Left hindlimb (tissue), 1 donor: ENCODE results near the gene CKB.
"Not testable (repeated sequence)": the region's sequence is repeated elsewhere in the genome, so short reads cannot be mapped to it uniquely, and the experiment has no call there.

Experiments
- DNase-seq: peaks from one replicate; pipeline ENCODE4 v3.0.0-alpha.2; 2018

The CKB gene

DNA sequence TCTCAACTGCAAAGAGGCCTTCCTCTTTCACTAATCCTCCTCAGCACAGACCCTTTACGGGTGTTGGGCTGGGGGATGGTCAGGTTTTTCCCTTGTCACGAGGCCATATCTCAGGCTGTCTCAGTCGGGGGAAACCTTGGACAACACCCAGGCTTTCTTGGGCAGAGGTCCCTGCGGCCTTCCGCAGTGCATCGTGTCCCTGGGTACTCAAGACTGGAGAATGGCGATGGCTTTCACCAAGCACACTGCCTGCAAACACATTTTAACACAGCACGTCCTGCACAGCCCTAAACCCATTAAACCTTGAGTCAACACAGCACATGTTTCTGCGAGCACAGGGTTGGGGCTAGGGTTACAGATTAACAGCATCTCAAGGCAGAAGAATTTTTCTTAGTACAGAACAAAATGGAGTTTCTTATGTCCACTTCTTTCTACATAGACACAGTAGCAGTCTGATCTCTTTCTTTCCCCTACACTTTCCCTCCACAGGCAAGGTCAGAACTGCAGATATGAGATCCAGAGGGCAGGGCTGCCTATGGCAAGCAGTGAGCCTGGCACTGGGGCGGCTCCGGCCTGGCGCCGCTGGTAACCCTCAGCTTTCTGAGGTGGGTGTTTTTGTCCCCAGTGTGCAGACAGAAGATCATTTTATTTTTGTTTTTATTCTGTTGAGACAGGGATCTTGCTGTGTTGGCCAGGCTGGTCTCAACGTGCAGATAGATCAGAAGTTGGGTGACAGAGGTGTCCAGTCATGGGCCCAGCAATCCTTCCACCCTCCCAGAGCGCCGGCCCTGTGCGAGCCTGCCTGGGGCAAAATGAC lies 3.0 kb upstream of the CKB start:
- not testable (repeated sequence) for DNase-seq

DNA sequence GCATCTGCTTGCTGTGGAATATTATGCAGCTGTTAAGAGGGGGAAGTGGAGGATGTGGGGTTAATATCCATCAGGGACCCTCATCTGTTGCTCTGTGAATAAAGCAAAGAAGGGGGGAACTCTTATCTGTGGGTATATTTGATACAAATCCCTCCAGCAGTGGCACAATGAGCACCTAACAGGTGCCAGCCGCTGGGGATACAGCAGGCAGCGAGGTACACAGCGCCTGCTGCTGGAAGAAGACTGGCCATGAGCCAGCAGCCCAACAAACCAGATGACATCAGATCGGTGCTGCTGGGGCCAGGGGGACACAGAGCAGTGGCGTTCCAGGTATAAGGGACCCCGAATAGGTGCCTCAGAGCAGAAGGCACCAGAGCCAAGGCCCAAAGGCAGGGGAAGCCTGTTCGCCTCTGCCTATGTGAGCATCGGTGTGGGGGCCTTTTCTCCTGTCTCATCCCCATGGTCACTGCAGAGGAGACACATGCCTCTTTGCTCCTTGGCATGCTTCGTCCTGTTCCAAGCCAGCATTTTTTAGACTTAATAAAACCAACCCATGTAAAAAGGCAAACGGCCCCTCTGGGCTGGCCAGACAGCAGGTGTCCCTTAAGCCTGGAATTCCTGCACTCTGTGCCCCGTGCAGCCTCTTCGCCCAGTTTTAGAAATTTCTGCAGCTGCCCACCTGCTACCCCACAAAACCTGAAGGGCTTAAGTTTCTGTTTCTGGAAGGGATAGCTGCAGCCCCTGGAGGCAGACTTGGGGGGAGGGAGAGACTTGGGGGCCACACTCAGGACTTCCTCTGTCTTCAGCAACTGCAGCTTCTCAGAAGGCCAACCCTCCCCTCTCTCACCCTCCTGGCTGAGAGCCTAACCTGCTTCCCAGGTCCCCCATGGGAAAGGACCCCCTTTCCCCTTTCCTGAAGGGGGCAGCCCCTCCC lies 1.6 kb upstream of the CKB start:
- DNase-seq: no peak

DNA sequence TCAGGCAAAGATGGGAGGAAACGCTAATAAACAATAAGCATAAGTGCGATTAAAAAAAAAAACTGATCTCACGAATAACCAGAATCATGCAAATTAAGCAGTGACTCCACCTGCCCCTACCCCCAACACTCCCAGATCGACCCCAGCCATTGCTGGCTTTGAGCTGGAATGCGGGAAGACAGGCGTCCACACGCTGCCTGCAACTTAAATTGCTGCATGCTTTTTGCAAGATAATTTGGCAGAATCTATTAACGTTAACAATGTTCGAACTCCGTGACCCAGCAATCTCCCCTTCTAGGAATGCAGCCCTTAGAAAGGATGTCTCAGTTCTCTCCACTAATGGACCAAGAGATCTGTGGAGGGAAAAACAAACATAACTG lies 935 bp upstream of the CKB start:
- no peak for DNase-seq

DNA sequence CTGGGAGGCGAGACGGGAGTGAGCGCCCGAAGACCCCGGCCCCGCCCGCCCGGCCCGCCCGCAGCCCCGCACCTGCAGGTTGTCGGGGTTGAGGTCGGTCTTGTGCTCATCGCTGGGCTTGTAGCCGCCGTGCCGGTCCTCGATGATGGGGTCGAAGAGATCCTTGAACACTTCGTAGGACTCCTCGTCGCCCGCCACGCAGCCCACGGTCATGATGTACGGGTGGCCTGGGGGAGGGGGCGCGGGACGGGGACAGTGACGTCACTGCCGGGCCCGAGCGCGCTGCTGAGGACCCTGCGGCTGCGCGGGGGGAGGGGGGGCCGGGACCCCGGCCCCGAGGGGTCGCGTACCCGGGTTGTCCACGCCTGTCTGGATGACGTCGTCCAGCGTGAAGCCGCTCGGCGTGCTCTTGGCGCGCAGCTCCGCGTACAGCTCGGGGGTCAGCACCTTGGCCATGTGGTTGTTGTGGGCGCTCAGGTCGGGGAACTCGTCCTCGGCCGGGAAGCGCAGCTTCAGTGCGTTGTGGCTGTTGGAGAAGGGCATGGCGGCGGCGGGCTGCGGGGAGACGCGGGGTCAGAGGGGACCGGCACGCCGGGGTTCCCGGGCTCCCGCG lies 573 bp downstream of the CKB start:
- DNase-seq: peak; percentile 42

DNA sequence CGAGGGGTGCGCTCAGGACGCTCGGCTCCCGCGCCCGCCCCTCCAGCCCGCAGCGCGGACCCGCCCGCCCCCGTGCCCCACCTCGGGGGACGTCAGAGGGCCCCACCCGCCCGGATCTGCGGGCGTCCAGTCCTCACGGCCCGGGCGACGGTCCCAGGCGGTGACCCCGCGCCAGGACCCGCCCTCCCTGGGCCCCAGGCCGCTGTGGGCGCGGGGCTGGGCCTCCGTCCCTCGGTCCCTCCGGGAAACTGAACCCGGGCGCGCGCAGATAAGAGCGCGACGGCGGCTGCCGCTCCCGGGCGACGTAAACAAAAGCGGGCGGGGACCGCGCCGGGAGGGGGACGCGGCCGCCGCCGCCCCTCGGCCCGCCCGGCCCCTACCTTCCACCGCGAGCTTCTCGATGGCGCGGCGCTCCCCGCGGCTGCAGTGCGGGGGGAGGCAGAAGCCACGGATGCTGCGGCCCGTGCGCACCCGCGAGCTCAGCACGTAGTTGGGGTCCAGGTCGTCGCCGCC lies 1.1 kb downstream of the CKB start:
- DNase-seq: no peak

DNA sequence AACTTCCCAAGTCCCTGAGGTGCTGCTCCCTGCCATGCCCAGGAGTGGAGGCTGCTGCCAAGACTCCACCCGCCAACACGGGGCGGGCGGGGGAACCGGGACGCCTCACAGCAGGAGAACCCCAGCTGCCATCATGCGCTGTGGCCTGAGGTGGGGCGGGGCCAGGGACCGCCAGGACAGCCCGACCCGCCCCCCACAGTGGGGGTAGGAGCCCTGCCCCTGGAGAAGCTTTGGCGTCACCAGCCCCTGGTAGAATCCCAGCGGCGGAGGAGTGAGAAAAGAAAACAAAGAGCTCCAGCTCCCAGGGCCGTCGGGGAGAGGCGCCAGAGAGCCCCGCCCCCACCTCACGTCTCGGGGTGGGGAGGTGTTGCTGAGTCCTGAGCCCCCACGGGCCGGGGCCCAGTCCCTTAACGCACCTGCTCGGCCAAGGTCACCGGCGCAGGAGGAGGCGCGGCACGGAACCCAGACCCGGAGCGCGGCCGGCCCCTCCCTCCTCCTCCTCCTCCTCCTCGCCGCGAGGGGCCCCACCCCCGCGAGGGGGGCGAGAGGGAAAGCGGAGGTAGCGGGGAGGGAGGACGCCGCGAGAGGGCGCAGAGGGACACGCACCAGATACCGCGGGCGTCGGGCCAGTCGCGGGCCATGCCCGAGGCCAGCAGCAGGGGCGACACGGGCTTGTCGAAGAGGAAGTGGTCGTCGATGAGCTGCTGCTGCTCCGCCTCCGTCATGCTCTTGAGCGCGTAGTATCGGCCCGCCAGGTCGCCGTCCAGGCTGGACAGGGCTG lies 1.8 kb downstream of the CKB start:
- peak; percentile 85 for DNase-seq

DNA sequence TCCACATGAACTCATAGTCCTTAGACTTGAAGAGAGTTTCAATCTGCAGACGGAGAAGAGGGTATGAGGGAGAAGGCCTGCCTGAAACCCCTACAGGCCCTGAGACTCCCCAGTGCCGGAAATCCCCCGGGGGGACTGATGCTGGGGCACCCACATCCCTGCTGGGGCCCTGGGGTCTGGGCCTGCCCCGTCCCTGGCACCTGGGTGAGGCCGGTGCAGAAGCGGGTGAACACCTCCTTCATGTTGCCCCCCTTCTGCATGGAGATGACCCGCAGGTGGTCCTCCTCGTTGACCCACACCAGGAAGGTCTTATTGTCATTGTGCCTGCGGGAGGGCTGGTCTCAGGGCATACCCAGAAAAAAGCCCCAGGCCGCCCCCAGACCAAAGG lies 2.4 kb downstream of the CKB start:
- no peak for DNase-seq

DNA sequence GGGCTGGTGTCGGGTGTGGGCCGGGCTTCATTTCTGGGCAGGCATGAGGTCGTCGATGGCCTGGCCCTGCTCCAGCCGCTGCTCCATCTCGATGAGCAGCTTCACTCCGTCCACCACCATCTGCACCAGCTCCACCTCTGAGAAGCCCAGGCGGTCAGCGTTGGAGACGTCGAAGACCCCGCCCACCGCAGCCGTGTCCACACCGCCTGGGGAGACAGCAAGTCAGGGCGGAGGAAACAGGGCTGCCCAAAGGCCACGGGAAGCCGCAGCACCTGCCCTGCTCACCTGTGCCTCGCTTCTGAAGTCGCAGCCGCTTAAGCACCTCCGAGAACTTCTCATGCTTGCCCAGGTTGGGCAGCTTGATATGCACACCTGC lies 2.8 kb downstream of the CKB start:
- DNase-seq: peak; percentile 43

DNA sequence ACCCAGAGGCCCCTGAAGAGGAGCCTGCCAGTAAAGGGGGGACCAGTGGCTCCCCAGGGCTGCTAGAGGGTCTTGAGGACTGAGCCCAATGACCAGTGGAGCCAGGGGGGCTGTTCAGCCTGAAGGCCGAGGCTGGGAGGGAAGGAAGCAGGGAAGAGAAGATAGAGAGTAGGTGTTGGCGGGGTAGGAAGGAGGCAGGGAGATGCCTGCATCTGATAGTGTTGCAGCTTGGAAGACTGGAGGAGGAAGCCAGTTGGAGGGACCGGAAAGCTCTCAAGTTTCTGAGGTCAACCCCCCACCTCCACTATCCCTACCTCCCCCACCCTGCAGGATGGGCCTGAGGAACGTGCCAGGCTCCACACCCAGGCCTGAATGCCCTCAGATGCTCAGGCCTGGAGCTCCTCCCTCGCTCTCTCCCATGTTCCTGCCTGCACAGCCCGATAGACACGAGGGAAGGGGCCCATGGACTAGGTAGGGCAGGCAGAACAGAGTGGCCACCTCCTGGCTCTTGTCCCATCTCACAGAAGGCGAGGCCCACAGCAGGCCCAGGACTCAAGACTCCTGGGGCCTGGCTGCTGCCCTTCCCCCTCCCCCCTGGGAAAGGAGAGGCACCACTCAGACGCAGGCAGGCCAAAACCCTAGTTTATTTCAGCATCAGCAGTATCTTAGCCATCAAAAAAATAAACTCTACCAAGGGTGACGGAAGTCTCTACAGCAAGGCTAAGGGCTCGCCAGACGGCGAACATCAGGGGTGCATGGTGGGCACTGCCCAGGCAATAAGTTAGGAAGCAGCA lies 3.4 kb downstream of the CKB start:
- DNase-seq: no peak

DNA sequence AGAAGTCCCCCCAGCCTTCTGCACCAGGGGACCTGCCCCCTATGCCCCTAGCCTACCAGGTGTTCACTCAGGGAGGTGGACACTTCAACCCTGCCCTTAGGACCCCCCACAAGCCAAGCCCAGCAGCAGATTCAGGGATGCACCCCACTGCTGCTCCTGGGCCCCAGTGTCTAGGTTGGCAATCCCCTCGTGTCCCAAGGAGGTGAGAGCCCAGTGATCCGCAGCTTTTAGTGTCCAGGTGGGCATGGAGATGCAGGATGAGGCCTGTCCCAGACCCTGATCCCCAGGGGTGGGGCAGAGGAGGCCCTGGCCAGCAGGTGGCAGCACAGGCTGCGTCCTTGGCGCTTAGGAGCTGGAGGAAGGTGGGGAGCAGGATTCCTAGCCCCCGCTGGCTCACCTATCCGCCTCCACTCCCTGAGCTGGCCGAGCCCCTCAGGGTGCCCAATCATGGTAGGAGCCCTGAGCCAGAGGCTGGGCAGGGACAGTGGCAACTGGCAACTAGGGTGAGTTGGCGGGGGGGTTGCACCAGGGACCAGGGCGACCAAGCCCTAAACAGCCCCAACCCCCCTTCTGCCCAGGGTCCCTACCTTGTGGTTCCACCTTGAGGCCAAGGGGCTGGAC lies 4.1 kb downstream of the CKB start:
- DNase-seq: peak; percentile 53

DNA sequence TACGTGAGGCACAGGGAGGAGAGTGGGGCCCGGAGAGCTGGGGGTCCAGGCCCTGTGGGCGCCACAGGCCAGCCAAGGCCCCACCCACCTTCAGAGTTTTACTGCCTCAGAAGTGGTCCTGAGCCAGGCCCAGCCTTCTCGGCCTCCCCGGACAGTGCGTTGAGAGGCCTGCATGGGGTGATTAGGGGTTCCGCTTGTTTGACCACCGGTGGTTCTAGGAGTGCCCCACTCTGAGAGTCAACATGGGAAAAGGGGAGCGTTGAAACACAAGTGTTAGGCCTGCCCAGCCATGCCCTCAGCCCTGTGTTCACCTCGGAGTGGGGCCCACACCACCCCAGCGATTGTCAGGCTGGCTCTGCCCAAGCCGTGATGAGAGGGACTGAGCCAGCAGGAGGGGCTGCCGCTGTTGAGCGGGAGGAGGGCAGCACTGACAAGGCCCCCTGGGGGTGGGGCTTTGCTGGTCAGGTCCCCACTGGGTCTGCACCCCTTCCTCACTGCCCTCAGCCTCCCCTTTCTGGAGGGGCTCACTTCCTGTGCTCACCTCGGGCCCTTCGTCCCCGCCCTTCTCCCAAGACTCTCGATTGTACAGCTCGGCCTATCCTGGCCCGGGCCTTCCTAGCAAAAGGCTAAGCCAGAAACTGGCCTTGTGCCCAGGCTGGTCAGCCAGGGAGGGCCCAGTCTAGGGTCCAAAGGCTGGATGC lies 4.8 kb downstream of the CKB start:
- DNase-seq: peak; percentile 49

DNA sequence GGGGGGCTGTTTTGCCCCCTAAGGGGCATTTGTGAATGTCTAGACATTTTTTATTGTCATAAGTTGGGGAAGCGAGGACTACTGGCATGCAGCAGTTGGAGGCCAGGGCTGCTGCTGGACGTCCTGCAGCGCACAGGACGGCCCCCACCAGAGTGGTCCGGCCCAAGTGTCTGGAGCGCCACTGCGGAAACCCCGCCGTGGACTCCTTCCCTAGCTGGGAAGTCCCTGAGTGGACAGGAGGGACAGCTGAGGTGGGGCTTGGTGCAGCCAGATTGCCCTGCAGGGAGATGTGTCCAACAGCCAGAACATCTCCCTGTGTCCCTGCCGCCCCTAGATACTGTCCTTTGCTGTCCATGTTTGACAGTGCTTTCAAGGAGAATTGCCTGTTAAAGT lies 5.5 kb downstream of the CKB start:
- DNase-seq: no peak

DNA sequence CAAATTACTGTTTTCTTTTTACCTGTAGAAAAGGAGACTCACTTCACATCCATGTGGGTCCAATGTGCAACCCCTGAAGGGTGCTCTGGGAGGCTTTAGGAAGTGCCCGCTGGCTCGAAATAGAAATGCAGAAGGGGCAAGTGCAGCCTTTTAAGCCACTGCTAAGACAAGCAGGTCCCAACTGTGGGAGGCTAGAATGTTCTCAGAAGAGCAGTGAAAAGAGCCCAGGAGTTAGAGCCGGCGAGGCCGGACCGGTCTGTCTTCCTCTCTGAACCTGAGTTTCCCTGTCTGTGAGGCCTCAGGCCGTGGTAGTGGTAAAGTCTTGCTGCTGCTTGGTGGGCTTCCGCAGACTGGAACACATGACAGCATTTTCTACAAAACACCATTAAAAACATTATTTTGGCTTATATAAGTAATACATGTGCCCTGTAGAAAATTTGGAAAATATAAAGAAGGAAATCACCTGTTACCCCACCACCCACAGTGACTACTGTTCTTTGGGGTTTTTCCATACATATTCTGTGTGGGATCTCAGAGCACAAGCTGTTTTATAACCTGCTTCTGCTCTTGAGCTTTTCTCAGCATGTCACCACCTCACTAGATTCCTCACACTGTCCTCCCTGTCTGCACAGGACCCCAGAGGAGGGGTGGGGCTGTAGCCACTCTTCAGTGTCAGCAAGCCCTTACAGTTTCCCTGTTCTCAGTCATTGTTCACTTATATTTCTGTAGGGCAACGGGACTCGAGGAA lies 6.0 kb downstream of the CKB start:
- DNase-seq: no peak

DNA sequence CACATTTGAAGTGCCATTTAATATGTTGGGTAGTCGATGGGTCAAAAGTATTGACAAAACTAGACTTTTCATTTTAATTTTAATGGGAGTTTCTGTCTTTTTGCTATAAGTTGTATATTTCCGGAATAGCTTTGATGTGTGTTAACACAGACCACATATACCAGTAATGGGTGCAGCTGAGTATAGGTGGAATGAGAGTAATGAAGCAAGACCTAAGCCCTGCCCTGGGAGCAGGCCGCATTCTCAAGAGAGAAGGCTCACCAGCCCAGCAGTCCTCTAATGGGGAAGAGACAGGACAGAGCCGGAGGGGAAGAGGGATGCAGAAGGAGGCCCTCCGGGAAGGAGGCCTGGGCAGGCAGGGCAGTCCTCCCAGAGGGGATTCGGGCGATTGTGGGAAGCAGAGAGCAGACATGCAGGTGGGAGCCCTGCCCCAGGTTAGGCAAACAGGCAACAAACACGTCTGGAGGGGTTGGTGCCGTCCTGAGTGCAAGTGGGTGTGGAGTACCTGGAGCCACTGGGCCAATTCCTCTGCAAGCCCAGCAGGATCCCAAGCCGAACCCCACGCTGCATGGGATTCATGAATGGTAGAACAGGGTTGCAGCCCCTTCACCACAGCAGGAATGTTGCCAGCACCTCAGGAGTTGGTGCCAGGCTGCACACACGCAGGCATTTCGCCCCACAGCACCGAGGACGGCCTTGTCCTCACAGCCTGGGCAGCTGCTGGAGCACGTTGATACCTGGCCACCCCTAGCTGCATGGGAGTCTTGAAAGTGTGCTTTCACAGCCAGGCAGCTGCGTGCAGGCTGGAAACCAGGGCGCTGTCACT lies 7.8 kb downstream of the CKB start:
- no peak for DNase-seq

DNA sequence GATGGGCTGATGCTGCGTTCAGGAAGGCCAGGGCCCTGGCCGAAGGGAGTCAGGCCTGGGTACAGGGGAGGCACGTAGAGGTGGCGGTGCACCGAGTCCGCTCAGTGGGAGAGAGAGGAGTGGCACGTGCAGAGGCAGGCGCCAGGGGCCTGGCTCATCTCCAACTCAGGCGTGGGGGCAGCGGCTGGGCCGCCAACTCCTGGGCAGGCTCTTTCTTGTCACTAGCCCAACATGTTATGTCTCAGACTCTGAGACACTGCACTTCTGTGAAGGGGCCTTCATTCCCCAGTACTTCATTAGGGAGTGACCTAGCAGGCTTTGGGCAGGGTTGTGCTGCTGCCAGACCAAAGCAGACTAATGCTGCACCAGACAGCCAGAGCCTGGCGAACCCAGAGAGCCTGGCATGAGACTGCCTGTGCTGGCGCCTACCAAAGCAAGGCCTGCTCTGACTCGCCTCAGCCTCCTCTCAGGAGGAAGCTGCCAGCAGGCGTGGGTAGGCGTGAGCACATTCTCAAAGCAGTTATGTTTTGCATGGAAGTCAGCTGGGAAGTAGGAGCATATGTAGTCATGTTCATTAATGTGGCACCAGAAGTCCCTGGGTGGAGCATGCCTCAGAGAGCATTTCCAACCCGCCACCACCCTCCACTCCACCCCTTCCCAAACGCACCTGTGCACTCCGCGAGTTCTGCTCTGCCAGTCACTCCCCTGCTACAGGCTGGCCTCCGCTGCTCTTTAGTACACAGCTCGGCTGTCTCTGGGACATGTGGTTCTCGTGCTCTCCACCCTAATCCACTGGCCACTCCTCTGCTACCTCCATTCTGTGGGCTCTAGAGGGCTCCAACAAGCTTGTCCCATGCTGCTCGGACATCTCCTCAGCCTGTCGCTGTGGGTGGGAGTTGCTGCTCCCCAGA lies 9.7 kb downstream of the CKB start:
- no peak for DNase-seq

DNA sequence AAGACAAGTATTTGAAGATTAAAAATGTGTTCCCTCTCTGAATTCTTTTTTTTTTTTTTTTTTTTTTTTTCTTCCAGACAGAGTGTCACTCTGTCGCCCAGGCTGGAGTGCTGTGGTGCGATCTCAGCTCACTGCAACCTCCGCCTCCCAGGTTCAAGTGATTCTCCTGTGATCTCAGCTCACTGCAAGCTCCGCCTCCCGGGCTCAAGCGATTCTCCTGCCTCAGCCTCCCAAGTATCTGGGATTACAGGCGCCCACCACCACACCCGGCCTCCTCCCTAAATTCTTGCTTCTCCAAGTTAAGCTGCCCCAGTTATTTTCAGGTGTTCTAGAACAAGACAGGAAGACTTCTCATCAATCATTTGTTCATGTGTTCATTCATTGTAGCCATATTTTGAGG lies 10.4 kb downstream of the CKB start:
- not testable (repeated sequence) for DNase-seq

DNA sequence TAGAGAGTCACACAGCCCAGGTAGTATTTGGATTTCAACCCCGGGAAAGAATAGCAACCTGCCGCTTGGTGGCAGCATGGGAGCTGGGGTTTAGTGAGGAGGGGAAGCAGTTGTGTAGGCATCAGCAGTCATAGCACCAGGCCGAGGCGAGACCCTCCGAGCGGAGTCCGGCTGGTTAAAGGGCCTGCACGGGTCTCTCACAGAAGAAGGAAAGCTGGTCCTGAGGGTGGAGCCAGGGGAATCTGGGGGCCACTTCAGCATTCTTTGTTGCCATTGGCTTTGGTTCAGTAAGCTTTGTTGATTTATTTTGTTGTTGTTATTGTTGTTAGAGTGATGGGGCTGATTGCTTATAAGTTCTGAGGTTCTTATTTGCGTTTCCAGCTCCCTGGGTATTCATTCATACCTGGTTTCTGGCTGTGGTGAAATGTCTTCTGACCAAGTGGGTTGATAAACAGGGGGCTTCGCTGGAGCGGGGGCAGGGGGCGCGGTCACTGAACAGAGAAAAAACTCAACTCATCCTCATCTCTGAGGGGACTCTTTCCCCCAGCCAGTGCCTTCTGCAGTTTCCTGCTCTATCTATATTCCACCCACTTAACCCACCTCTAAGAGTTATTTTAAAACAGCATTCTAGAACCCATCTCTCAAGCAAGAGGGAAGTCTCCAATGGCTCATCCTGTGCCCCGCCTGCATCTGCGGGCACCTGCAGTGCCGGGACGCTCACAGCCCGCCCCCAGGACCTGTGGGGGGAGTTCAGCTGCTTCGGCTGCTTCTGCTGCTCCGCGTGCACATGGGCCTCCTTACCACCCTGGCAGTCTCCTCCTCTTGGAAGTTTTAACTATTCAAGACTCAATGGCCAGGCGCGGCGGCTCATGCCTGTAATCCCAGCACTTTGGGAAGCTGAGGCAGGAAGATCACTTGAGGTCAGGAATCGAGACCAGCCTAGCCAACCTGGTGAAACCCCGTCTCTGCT lies 11.6 kb downstream of the CKB start:
- no peak for DNase-seq
